ENCODE measurements around the gene HIPK3. TPM values are rescaled to one million over a fixed set of nuclear protein-coding genes. Genes with fewer than 3 reads are reported as not detected.

HIPK3 gene
- total and polyA plus RNA-seq, 9 of the 15 experiments (the other 6 are each of a cell fraction or from before 2014, with no cell fraction given), result 2.3 to 19.6 (median 7.5) TPM

GRCh38 chr11:33257897-33258630 lies 883 bp downstream of the HIPK3 start (continued):
- TF ChIP-seq, protein P1, sequence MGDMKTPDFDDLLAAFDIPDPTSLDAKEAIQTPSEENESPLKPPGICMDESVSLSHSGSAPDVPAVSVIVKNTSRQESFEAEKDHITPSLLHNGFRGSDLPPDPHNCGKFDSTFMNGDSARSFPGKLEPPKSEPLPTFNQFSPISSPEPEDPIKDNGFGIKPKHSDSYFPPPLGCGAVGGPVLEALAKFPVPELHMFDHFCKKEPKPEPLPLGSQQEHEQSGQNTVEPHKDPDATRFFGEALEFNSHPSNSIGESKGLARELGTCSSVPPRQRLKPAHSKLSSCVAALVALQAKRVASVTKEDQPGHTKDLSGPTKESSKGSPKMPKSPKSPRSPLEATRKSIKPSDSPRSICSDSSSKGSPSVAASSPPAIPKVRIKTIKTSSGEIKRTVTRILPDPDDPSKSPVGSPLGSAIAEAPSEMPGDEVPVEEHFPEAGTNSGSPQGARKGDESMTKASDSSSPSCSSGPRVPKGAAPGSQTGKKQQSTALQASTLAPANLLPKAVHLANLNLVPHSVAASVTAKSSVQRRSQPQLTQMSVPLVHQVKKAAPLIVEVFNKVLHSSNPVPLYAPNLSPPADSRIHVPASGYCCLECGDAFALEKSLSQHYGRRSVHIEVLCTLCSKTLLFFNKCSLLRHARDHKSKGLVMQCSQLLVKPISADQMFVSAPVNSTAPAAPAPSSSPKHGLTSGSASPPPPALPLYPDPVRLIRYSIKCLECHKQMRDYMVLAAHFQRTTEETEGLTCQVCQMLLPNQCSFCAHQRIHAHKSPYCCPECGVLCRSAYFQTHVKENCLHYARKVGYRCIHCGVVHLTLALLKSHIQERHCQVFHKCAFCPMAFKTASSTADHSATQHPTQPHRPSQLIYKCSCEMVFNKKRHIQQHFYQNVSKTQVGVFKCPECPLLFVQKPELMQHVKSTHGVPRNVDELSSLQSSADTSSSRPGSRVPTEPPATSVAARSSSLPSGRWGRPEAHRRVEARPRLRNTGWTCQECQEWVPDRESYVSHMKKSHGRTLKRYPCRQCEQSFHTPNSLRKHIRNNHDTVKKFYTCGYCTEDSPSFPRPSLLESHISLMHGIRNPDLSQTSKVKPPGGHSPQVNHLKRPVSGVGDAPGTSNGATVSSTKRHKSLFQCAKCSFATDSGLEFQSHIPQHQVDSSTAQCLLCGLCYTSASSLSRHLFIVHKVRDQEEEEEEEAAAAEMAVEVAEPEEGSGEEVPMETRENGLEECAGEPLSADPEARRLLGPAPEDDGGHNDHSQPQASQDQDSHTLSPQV (IDR thresholded peaks at IDR 0.05), result peak; percentile 50; the same call in 1 of the 2 replicates
- TF ChIP-seq TAF1 (IDR thresholded peaks at IDR 0.05; ENCODE audit: control insufficient read depth, extremely low read depth, insufficient read depth, low read length, severe bottlenecking), result peak; percentile 53
- no peak for TF ChIP-seq E2F4 (CRISPR knock-in tag; IDR thresholded peaks at IDR 0.05; ENCODE audit: low read depth)
- TF ChIP-seq ELK1 (CRISPR knock-in tag; IDR thresholded peaks at IDR 0.05), result no peak
- TF ChIP-seq ZNF778 (CRISPR knock-in tag; IDR thresholded peaks at IDR 0.05), result no peak
- no peak for TF ChIP-seq ZNF644 (tag; IDR thresholded peaks at IDR 0.05; ENCODE audit: low read depth)
- TF ChIP-seq, protein P2, sequence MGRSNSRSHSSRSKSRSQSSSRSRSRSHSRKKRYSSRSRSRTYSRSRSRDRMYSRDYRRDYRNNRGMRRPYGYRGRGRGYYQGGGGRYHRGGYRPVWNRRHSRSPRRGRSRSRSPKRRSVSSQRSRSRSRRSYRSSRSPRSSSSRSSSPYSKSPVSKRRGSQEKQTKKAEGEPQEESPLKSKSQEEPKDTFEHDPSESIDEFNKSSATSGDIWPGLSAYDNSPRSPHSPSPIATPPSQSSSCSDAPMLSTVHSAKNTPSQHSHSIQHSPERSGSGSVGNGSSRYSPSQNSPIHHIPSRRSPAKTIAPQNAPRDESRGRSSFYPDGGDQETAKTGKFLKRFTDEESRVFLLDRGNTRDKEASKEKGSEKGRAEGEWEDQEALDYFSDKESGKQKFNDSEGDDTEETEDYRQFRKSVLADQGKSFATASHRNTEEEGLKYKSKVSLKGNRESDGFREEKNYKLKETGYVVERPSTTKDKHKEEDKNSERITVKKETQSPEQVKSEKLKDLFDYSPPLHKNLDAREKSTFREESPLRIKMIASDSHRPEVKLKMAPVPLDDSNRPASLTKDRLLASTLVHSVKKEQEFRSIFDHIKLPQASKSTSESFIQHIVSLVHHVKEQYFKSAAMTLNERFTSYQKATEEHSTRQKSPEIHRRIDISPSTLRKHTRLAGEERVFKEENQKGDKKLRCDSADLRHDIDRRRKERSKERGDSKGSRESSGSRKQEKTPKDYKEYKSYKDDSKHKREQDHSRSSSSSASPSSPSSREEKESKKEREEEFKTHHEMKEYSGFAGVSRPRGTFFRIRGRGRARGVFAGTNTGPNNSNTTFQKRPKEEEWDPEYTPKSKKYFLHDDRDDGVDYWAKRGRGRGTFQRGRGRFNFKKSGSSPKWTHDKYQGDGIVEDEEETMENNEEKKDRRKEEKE (IDR thresholded peaks at IDR 0.05; ENCODE audit: borderline replicate concordance in 1 of 2, control insufficient read depth in 1 of 2, low read depth in 2 of 2, low read length in 1 of 2), result no peak
- peak; percentile 95 for TF ChIP-seq HMGN3 (IDR thresholded peaks at IDR 0.05; ENCODE audit: borderline replicate concordance, extremely low read depth, insufficient read length, low read depth, low read length)
- TF ChIP-seq TGIF2 (CRISPR knock-in tag; IDR thresholded peaks at IDR 0.05), result peak; percentile 81; the same call in 1 of the 2 replicates
- 0 out of 2 replicates have a peak, but pooled peaks have one; percentile 19 for TF ChIP-seq ZNF212 (CRISPR knock-in tag; IDR thresholded peaks at IDR 0.05)
- TF ChIP-seq KLF1 (tag; IDR thresholded peaks at IDR 0.05), result no peak
- no peak for TF ChIP-seq TRIM24 (IDR thresholded peaks at IDR 0.05)
- no peak for TF ChIP-seq U2AF1 (optimal IDR thresholded peaks at IDR 0.05; ENCODE audit: low read depth, low read length)
- TF ChIP-seq, protein P3, sequence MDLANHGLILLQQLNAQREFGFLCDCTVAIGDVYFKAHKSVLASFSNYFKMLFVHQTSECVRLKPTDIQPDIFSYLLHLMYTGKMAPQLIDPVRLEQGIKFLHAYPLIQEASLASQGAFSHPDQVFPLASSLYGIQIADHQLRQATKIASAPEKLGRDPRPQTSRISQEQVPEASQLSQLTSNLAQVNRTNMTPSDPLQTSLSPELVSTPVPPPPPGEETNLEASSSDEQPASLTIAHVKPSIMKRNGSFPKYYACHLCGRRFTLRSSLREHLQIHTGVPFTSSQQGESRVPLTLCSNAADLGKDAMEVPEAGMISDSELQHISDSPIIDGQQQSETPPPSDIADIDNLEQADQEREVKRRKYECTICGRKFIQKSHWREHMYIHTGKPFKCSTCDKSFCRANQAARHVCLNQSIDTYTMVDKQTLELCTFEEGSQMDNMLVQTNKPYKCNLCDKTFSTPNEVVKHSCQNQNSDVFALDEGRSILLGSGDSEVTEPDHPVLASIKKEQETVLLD (IDR thresholded peaks at IDR 0.05), result no peak
- TF ChIP-seq POLR2B (IDR thresholded peaks at IDR 0.05; ENCODE audit: low read depth, partially characterized antibody), result no peak
